Liver (tissue), 3 donors: Measurements from ENCODE around the gene RYR1.

Source experiments
- EGR1 ChIP-seq, 2 donors: IDR thresholded peaks; 2 replicates each; pipeline ENCODE4 v1.6.1; 2016 to 2018; ENCODE audit warnings: antibody characterized with exemption in 2 of 2, low read depth in 2 of 2
- GABPA ChIP-seq, 2 donors: IDR thresholded peaks in 1 of 2; conservative IDR thresholded peaks in 1 of 2; 2 replicates each; pipeline ENCODE4 v1.6.1; 2016; ENCODE audit warnings: antibody characterized with exemption in 2 of 2, mild to moderate bottlenecking in 1 of 2, moderate library complexity in 1 of 2
- JUND ChIP-seq, 2 donors: IDR thresholded peaks; 2 replicates each; pipeline ENCODE4 v1.6.1; 2016; ENCODE audit warnings: antibody characterized with exemption in 2 of 2
- RAD21 ChIP-seq, 2 donors: IDR thresholded peaks; 2 replicates each; pipeline ENCODE4 v1.6.1; 2016; ENCODE audit warnings: antibody characterized with exemption in 2 of 2, mild to moderate bottlenecking in 2 of 2
- RXRA ChIP-seq, 2 donors: IDR thresholded peaks; 2 replicates each; pipeline ENCODE4 v1.6.1; 2017 to 2018; ENCODE audit warnings: antibody characterized with exemption in 2 of 2, mild to moderate bottlenecking in 1 of 2
- SP1 ChIP-seq: IDR thresholded peaks from 2 replicates; pipeline ENCODE4 v1.6.1; 2018; ENCODE audit warnings: antibody characterized with exemption, mild to moderate bottlenecking
- YY1 ChIP-seq: IDR thresholded peaks from 2 replicates; pipeline ENCODE4 v1.6.1; 2016; ENCODE audit warnings: antibody characterized with exemption, mild to moderate bottlenecking
- TF ChIP-seq, protein P1 (sequence below): IDR thresholded peaks from 2 replicates; pipeline ENCODE4 v1.6.1; 2016; ENCODE audit warnings: antibody characterized with exemption, mild to moderate bottlenecking
- TF ChIP-seq, protein P2 (sequence below): fragments of 150-350 bp; IDR thresholded peaks from 2 replicates; pipeline ENCODE4 v1.5.1; 2017; ENCODE audit warnings: improper control_type of control experiment, low read depth, low read length; ENCODE audit not compliant: missing input control
- TF ChIP-seq, protein P3 (sequence below): IDR thresholded peaks from 2 replicates; pipeline ENCODE4 v1.6.1; 2016; ENCODE audit warnings: antibody characterized with exemption
- TF ChIP-seq, protein P4 (sequence below): IDR thresholded peaks from 2 replicates; pipeline ENCODE4 v1.6.1; 2016; ENCODE audit warnings: antibody characterized with exemption
- donor health status: healthy.
- donor health status: healthy.

DNA sequence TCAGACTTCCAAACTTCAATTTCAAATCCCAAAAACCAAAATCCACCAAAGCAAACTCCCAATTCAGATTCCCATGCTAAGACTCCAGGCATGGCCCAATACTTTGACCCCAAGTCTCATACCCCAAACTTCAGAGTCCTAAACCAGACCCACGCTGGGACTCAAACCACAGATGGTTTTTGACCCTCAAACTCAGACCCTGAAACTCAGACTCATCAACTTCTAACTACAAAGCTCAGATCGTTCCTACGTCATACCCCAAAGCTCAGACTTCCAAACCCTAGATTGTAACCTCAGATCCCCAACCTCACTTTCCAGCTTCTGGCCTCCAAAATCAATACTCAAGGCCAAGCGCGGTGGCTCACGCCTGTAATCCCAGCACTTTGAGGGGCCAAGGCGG, 11.9 kb downstream of the RYR1 start:
- TF ChIP-seq, protein P1, sequence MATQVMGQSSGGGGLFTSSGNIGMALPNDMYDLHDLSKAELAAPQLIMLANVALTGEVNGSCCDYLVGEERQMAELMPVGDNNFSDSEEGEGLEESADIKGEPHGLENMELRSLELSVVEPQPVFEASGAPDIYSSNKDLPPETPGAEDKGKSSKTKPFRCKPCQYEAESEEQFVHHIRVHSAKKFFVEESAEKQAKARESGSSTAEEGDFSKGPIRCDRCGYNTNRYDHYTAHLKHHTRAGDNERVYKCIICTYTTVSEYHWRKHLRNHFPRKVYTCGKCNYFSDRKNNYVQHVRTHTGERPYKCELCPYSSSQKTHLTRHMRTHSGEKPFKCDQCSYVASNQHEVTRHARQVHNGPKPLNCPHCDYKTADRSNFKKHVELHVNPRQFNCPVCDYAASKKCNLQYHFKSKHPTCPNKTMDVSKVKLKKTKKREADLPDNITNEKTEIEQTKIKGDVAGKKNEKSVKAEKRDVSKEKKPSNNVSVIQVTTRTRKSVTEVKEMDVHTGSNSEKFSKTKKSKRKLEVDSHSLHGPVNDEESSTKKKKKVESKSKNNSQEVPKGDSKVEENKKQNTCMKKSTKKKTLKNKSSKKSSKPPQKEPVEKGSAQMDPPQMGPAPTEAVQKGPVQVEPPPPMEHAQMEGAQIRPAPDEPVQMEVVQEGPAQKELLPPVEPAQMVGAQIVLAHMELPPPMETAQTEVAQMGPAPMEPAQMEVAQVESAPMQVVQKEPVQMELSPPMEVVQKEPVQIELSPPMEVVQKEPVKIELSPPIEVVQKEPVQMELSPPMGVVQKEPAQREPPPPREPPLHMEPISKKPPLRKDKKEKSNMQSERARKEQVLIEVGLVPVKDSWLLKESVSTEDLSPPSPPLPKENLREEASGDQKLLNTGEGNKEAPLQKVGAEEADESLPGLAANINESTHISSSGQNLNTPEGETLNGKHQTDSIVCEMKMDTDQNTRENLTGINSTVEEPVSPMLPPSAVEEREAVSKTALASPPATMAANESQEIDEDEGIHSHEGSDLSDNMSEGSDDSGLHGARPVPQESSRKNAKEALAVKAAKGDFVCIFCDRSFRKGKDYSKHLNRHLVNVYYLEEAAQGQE = no peak
- TF ChIP-seq YY1 (no peak), JUND (IDR thresholded peaks at IDR 0.05) (no peak), EGR1 (IDR thresholded peaks at IDR 0.05; ENCODE audit: low read depth in 2 of 2) (no peak), SP1 (no peak), RXRA (IDR thresholded peaks at IDR 0.05) (no peak), RAD21 (IDR thresholded peaks at IDR 0.05) (no peak), GABPA (IDR thresholded peaks at IDR 0.05 in 1 of 2, conservative IDR thresholded peaks at IDR 0.05 in 1 of 2) (no peak)
- TF ChIP-seq, protein P2, sequence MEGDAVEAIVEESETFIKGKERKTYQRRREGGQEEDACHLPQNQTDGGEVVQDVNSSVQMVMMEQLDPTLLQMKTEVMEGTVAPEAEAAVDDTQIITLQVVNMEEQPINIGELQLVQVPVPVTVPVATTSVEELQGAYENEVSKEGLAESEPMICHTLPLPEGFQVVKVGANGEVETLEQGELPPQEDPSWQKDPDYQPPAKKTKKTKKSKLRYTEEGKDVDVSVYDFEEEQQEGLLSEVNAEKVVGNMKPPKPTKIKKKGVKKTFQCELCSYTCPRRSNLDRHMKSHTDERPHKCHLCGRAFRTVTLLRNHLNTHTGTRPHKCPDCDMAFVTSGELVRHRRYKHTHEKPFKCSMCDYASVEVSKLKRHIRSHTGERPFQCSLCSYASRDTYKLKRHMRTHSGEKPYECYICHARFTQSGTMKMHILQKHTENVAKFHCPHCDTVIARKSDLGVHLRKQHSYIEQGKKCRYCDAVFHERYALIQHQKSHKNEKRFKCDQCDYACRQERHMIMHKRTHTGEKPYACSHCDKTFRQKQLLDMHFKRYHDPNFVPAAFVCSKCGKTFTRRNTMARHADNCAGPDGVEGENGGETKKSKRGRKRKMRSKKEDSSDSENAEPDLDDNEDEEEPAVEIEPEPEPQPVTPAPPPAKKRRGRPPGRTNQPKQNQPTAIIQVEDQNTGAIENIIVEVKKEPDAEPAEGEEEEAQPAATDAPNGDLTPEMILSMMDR = no peak
- TF ChIP-seq, protein P3, sequence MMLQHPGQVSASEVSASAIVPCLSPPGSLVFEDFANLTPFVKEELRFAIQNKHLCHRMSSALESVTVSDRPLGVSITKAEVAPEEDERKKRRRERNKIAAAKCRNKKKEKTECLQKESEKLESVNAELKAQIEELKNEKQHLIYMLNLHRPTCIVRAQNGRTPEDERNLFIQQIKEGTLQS = no peak
- TF ChIP-seq, protein P4, sequence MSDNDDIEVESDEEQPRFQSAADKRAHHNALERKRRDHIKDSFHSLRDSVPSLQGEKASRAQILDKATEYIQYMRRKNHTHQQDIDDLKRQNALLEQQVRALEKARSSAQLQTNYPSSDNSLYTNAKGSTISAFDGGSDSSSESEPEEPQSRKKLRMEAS = no peak
